ENCODE results near the gene EXPH5. TPM values are rescaled to one million over a fixed set of nuclear protein-coding genes. Genes with fewer than 3 reads are reported as not detected.

EXPH5 gene
- total RNA-seq, 1 experiment from 2014 or later: 0.05 TPM

DNA sequence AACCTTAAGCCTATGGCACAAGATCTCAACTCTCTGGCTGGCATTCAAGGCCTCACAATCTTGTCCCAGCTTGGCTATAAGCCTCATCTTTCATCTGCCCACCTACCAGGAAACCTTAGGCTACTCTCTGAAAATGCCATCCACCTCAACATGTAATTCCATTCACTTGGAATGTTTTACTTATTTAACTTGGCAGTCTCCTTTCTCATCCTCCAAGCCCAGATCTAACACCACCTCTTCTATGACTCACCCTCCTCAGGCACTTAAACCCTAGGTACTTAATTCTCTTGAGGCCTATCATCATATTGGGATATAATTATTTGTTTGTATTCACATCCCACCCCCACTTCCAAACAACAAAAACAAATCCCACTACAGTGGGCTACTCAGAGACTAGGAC lies 110.4 kb downstream of the EXPH5 start:
- H3K27me3 ChIP-seq (replicated peaks): no peaks in the 10 kb centered on the region
- no peaks in the 10 kb centered on the region for H3K9me3 ChIP-seq (replicated peaks)
- DNase-seq (ENCODE audit: low read depth in 1 of 2, low spot score in 2 of 2): no peak
- no peaks in the 10 kb centered on the region; the same call in 1 of the 2 replicates for H3K36me3 ChIP-seq
- no peaks in the 10 kb centered on the region for H3K4me1 ChIP-seq (replicated peaks)
- no peak overlapping the region for H3K4me3 ChIP-seq
- H3K27ac ChIP-seq: no peak overlapping the region

DNA sequence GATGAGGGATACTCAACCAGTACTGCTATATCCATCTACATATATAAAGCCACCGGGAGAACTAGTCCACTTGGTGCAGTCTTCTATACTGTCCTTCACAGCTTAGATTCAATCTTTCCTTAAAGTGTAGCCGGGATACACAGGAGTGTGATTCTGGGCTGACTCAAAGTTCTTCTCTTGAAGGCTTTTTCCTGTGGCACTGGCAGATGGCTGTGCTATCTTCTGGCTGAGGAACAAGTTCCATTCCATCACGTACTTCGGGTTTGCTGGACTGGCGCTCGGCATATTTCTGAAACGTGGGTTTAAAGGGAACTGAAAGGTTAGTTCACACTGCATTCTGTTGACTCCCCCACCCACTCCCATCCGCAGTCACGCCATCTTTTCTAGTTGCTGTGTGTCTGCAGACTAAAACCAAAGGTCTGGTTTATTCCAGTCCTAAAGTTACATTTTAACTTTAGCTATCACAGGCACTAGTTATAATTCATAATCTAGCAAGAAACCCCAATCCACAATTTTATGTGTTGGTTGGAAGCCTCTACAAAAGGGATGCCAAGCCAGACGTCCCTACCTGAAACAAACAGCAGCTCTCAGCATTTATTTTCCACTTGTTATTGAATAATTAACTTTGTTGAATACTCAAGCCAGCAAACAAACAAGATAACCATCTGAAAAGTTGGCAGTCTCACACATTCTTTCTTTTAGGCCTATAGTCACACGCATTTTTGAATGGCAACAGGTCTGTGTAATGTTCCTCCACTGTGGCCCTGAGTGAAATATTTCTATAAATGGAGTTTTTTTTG lies 118.7 kb downstream of the EXPH5 start:
- Histone ChIP-seq H3K4me3 (no peak overlapping the region), H3K4me1 (replicated peaks) (no peaks in the 10 kb centered on the region), H3K27me3 (replicated peaks) (no peaks in the 10 kb centered on the region), H3K36me3 (no peaks in the 10 kb centered on the region), H3K9me3 (replicated peaks) (no peaks in the 10 kb centered on the region), H3K27ac (no peak overlapping the region)
- no peak for DNase-seq (ENCODE audit: low read depth in 1 of 2, low spot score in 2 of 2)

DNA sequence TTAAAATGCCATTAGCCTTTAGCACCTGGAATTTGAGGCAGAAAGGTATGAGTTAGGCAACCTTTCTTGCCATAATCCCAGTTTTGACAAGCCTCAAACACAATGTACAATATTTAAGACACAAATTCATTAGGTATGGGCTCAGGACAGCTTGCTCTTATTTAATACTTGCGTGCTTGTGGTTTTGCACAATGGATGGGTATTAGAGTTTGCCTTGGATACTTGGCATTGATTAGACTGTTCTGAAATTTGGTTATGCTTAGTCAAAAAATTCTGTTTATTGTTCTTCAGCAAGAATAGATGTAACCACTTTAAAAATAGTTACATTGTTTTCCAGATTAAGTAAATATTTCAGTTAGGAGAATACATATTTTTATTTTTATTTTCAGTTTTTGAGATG lies 120.9 kb downstream of the EXPH5 start:
- no peaks in the 10 kb centered on the region for H3K36me3 ChIP-seq
- no peak for DNase-seq (ENCODE audit: low read depth in 1 of 2, low spot score in 2 of 2)
- no peaks in the 10 kb centered on the region for H3K9me3 ChIP-seq (replicated peaks)
- H3K27ac ChIP-seq: no peak overlapping the region
- no peaks in the 10 kb centered on the region for H3K27me3 ChIP-seq (replicated peaks)
- no peak overlapping the region for H3K4me3 ChIP-seq
- H3K4me1 ChIP-seq (replicated peaks): no peaks in the 10 kb centered on the region

DNA sequence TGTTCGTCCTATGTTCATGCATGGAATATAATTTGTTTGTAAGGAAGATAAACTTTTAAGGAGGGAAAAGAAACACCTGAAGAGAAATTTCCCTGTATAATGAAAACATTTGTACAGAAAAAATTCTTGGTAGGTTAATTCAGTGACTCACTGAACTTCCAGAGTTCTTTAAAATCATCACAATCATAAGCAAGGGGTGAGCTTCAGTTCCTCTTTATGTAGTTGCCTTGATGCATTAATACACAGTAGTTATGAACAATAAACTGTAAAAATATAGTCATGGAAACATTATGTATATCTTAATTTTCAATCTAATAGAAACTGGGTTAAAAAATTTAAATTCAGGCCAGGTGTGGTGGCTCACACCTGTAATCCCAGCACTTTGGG lies 125.1 kb downstream of the EXPH5 start:
- Histone ChIP-seq H3K36me3 (no peaks in the 10 kb centered on the region), H3K4me1 (replicated peaks) (0 out of 2 replicates have a peak, but pooled peaks cover 3% of the 10 kb centered on the region), H3K27me3 (replicated peaks) (no peaks in the 10 kb centered on the region), H3K9me3 (replicated peaks) (no peaks in the 10 kb centered on the region), H3K4me3 (no peak overlapping the region), H3K27ac (no peak overlapping the region)
- no peak for DNase-seq (ENCODE audit: low read depth in 1 of 2, low spot score in 2 of 2)

DNA sequence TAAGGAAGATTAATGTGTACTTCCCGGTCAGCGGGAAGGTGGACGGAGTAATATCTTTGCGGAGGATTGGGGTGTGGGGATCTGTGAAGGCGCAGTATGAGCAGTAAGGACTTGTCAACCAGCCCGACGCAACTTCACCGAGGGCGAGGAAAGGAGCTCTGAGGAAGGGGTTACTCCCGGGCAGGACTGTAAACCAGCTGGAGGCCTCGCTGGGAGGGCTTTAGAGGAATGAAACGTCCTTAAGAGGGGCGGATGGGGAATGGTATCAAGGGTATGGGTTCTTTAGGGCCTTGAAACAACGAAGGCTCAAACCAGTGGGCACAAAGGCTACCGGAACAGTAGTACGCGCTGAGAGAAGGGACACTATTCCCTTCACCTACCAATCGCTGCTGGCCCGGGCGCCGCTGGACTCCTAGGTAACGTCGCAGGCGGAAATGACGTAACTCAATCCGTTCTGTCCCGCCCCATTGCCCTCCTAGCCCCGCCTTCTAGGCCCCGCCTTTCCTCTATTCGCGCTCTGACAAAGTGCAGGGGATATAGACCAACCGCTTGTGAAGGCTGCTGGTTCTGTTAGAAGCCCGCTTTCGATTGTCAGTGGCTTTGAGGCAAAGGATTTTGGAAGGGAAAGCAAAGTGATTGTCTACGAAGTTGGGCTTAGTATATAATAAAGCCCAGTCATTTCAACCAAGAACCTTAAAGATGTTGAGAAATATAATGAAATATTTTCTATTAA lies 126.3 kb downstream of the EXPH5 start, which contains the start of gene C11orf65:
TSS of gene C11orf65 (minus strand) at position 439 of the 733 bp plus-strand sequence. CDS start 5,970 bp downstream, outside the sequence.
- 0 out of 2 replicates have a peak, but pooled peaks cover 3% of the 10 kb centered on the region for H3K4me1 ChIP-seq (replicated peaks)
- no peaks in the 10 kb centered on the region for H3K36me3 ChIP-seq
- no peaks in the 10 kb centered on the region for H3K9me3 ChIP-seq (replicated peaks)
- H3K4me3 ChIP-seq: peak within 1 kb of the TSS; percentile 50
- peak; percentile 88 to 90 for DNase-seq (ENCODE audit: low read depth in 1 of 2, low spot score in 2 of 2)
- no peaks in the 10 kb centered on the region for H3K27me3 ChIP-seq (replicated peaks)
- H3K27ac ChIP-seq: peak within 1 kb of the TSS; percentile 95

DNA sequence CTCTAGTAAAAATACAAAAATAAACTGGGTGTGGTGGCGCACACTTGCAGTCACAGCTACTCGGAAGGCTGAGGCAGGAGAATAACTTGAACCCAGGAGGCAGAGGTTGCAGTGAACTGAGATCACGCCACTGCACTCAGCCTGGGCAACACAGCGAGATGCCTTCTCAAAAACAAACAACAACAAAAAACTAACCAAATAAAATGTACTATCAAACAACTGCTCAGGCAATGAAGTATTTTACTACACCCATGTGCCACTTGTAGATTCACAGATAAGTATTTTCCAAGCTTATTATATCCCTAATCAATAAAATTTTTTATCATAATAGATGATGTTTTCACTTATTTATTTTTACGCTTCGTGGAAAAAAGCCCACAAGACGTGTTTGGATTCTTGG lies 127.2 kb downstream of the EXPH5 start:
- H3K27me3 ChIP-seq (replicated peaks): no peaks in the 10 kb centered on the region
- DNase-seq (ENCODE audit: low read depth in 1 of 2, low spot score in 2 of 2): no peak

More for the DNA sequence above, 127.2 kb downstream of the EXPH5 start:
- Histone ChIP-seq H3K4me1 (replicated peaks) (0 out of 2 replicates have a peak, but pooled peaks cover 3% of the 10 kb centered on the region), H3K4me3 (peak overlapping the region; percentile 50), H3K27ac (peak overlapping the region; percentile 95), H3K9me3 (replicated peaks) (no peaks in the 10 kb centered on the region), H3K36me3 (no peaks in the 10 kb centered on the region)

Other genes with a start within 250 kb of the EXPH5 start
- gene C11orf65, start 126.2 kb downstream of the EXPH5 start, total RNA-seq (2014; rRNA removed; shearing (Covaris generic)): 3.4 TPM in 1 of 2 replicates, not detected in the other
- 26.9 and 37.2 TPM in 2 replicates for gene POGLUT3, start 95.4 kb downstream of the EXPH5 start, total RNA-seq (2014; rRNA removed; shearing (Covaris generic))
- 21.9 and 24.7 TPM in 2 replicates for gene DDX10, start 71.3 kb upstream of the EXPH5 start, total RNA-seq (2014; rRNA removed; shearing (Covaris generic))